Caco-2 (cell line): ENCODE data around the gene TRNT1. TPM values are rescaled to one million over a fixed set of nuclear protein-coding genes. Genes with fewer than 3 reads are reported as not detected.
A peak's percentile ranks its signal among the peaks of the same experiment; 100 is the strongest.

ENCODE experiments used
- BruUV-seq: library from RNA; stranded (reverse); fragments of 400-500 nt; replicated peaks from 2 replicates; lab custom pipeline; 2021; lab: Mats Ljungman, UMichigan
- CTCF ChIA-PET: fragments of 300-600 bp; sonication (Branson Sonifier 250); formaldehyde crosslinking; loops from one replicate; lab custom pipeline; 2022; ENCODE audit warnings: antibody characterized with exemption; lab: Charles Lee
- POLR2A ChIA-PET: fragments of 300-600 bp; sonication (Branson Sonifier 250); formaldehyde crosslinking; loops from one replicate; lab custom pipeline; 2022; ENCODE audit warnings: antibody characterized with exemption; lab: Charles Lee
- DNase-seq, 2 experiments: peaks; one replicate each; pipeline versions ENCODE4 v3.0.0 to v3.0.0-alpha.2; 2020 to 2022
- H3K27me3 ChIP-seq: replicated peaks from 2 replicates; pipeline ENCODE4 v1.6.0; 2011; ENCODE audit warnings: low read length; ENCODE audit not compliant: control insufficient read depth, insufficient read depth
- H3K36me3 ChIP-seq: 2 replicates; pipeline ENCODE4 v1.5.1; 2011; ENCODE audit warnings: low read length; ENCODE audit not compliant: control insufficient read depth, insufficient read depth
- H3K4me1 ChIP-seq: fragments of 250-450 bp; sonication (Bioruptor Pico); 2 replicates; pipeline ENCODE4 v1.5.1; 2020; ENCODE audit warnings: mild to moderate bottlenecking
- H3K4me3 ChIP-seq: 2 replicates; pipeline ENCODE4 v1.5.1; 2011; ENCODE audit warnings: low read depth, mild to moderate bottlenecking, control low read depth, low read length
- H3K9me3 ChIP-seq: fragments of 250-450 bp; sonication (Bioruptor Pico); 2 replicates; pipeline ENCODE4 v1.5.1; 2020; ENCODE audit warnings: mild to moderate bottlenecking, moderate library complexity
- H3K27ac Mint-ChIP-seq: one replicate; pipeline ENCODE4 v1.8.0; 2022; ENCODE audit warnings: mixed read lengths; ENCODE audit not compliant: unreplicated experiment
- H3K27me3 Mint-ChIP-seq: one replicate; pipeline ENCODE4 v1.8.0; 2022; ENCODE audit warnings: mixed read lengths; ENCODE audit not compliant: insufficient read depth, unreplicated experiment
- H3K36me3 Mint-ChIP-seq: one replicate; pipeline ENCODE4 v1.8.0; 2022; ENCODE audit warnings: mild to moderate bottlenecking, mixed read lengths; ENCODE audit not compliant: insufficient read depth, unreplicated experiment
- H3K4me1 Mint-ChIP-seq: one replicate; pipeline ENCODE4 v1.8.0; 2022; ENCODE audit warnings: low read depth, mixed read lengths; ENCODE audit not compliant: unreplicated experiment
- H3K4me3 Mint-ChIP-seq: one replicate; pipeline ENCODE4 v1.8.0; 2022; ENCODE audit warnings: mild to moderate bottlenecking, moderate library complexity, mixed read lengths; ENCODE audit not compliant: unreplicated experiment
- H3K9me3 Mint-ChIP-seq: one replicate; pipeline ENCODE4 v1.8.0; 2022; ENCODE audit warnings: mixed read lengths; ENCODE audit not compliant: unreplicated experiment
- intact Hi-C: fragments of 100-400 bp; cut with micrococcal nuclease; formaldehyde crosslinking; loops from one replicate; pipeline ENCODE4 v1.10.0; 2022; ENCODE audit not compliant: unreplicated experiment
- total RNA-seq: library from RNA; stranded (reverse); gene quantifications from 2 replicates; pipeline ENCODE4 v1.2.3, GENCODE V29; 2022
- TF ChIP-seq, protein P1 (sequence below), 2 experiments: fragments of 200-600 bp in 1 of 2; IDR thresholded peaks; 1 replicate in 1 of 2; 2 replicates in 1 of 2; pipeline versions ENCODE4 v1.5.1 to v1.8.0; 2011 to 2022; ENCODE audit warnings: antibody characterized with exemption in 1 of 2, control low read depth in 1 of 2, inconsistent platforms in 1 of 2, low read depth in 1 of 2, low read length in 1 of 2, mild to moderate bottlenecking in 1 of 2, moderate library complexity in 1 of 2; ENCODE audit not compliant: insufficient read depth in 1 of 2, severe bottlenecking in 1 of 2, unreplicated experiment in 1 of 2

TRNT1 gene
- total RNA-seq, 1 experiment from 2014 or later = 43.6 TPM

DNA sequence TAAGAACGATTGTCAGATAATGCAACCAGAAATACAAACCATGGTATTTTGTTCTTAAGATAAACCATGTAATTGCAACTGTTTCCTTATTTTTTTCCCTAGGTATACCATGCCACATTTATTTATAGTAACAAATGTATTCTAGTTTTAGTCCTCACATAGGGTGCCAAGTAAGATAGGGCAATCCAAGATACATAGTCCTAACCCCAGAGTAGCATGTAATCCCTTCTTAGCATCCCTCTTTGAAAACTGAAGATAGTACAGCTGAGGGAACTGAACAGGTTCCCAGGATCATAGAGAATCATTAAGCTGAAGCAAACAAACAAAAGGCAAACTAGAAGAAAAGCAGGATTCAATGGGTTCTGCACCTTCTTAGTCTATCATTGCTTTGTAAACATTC is 24.8 kb downstream of the TRNT1 start:
- POLR2A ChIA-PET = no interaction called here

GRCh38 chr3:3154879-3155610 is 28.3 kb downstream of the TRNT1 start:
- TF ChIP-seq, protein P1, sequence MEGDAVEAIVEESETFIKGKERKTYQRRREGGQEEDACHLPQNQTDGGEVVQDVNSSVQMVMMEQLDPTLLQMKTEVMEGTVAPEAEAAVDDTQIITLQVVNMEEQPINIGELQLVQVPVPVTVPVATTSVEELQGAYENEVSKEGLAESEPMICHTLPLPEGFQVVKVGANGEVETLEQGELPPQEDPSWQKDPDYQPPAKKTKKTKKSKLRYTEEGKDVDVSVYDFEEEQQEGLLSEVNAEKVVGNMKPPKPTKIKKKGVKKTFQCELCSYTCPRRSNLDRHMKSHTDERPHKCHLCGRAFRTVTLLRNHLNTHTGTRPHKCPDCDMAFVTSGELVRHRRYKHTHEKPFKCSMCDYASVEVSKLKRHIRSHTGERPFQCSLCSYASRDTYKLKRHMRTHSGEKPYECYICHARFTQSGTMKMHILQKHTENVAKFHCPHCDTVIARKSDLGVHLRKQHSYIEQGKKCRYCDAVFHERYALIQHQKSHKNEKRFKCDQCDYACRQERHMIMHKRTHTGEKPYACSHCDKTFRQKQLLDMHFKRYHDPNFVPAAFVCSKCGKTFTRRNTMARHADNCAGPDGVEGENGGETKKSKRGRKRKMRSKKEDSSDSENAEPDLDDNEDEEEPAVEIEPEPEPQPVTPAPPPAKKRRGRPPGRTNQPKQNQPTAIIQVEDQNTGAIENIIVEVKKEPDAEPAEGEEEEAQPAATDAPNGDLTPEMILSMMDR (IDR thresholded peaks at IDR 0.05; ENCODE audit: insufficient read depth in 1 of 2, low read depth in 1 of 2, low read length in 1 of 2, severe bottlenecking in 1 of 2, unreplicated experiment in 1 of 2) = no peak
- Mint-ChIP-seq H3K36me3 (peaks cover 65% of the 10 kb centered on the region), H3K4me3 (no peak overlapping the region), H3K4me1 (no peaks in the 10 kb centered on the region), H3K27ac (peak overlapping the region; percentile 25), H3K27me3 (no peaks in the 10 kb centered on the region), H3K9me3 (no peaks in the 10 kb centered on the region)
- no peaks in the 10 kb centered on the region for H3K9me3 ChIP-seq
- ChIA-PET POLR2A (no interaction called here), CTCF (no interaction called here)
- H3K4me1 ChIP-seq = no peaks in the 10 kb centered on the region
- no peak for DNase-seq
- H3K4me3 ChIP-seq = no peak overlapping the region
- H3K36me3 ChIP-seq = no peaks in the 10 kb centered on the region; the same call in 1 of the 2 replicates
- no TSS peak for BruUV-seq
- H3K27me3 ChIP-seq = no peaks in the 10 kb centered on the region
- intact Hi-C loops = no loop called here

More for the DNA sequence above, 24.8 kb downstream of the TRNT1 start:
- Mint-ChIP-seq H3K27ac (no peak overlapping the region), H3K4me3 (no peak overlapping the region), H3K4me1 (no peaks in the 10 kb centered on the region), H3K36me3 (peaks cover 77% of the 10 kb centered on the region), H3K27me3 (no peaks in the 10 kb centered on the region), H3K9me3 (no peaks in the 10 kb centered on the region)
- H3K36me3 ChIP-seq = no peaks in the 10 kb centered on the region
- H3K27me3 ChIP-seq = no peaks in the 10 kb centered on the region
- BruUV-seq = no TSS peak
- H3K9me3 ChIP-seq = no peaks in the 10 kb centered on the region
- TF ChIP-seq, protein P1 (IDR thresholded peaks at IDR 0.05; ENCODE audit: insufficient read depth in 1 of 2, low read depth in 1 of 2, low read length in 1 of 2, severe bottlenecking in 1 of 2, unreplicated experiment in 1 of 2) = no peak
- H3K4me3 ChIP-seq = no peak overlapping the region
- H3K4me1 ChIP-seq = no peaks in the 10 kb centered on the region
- intact Hi-C loops = no loop called here
- DNase-seq = no peak
- CTCF ChIA-PET = no interaction called here

DNA sequence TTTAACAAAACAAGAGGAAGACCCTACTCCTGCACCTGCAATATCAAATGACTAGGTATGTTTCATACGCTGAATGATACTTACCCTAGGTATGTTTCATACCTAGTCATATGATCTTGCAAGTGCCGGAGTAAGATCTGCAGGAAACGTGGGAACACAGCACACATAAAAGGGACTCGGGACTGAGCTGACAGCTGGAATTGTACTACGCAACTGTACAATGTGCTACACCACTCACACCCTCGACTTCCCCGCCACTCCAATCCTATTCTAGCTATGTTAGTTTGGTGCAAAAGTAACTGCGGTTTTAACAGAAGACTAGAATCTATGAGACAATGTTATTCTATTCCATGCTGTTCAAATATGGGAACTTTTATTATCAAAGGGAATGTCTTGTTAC is 30.7 kb downstream of the TRNT1 start:
- TF ChIP-seq, protein P1 (IDR thresholded peaks at IDR 0.05; ENCODE audit: insufficient read depth in 1 of 2, low read depth in 1 of 2, low read length in 1 of 2, severe bottlenecking in 1 of 2, unreplicated experiment in 1 of 2) = no peak
- intact Hi-C loops = no loop called here
- ChIA-PET POLR2A (no interaction called here), CTCF (no interaction called here)
- Histone ChIP-seq H3K27me3 (no peaks in the 10 kb centered on the region), H3K4me1 (no peaks in the 10 kb centered on the region), H3K4me3 (no peak overlapping the region), H3K36me3 (no peaks in the 10 kb centered on the region; the same call in 1 of the 2 replicates), H3K9me3 (no peaks in the 10 kb centered on the region)
- Mint-ChIP-seq H3K4me3 (no peak overlapping the region), H3K27me3 (no peaks in the 10 kb centered on the region), H3K9me3 (no peaks in the 10 kb centered on the region), H3K27ac (no peak overlapping the region), H3K36me3 (peaks cover 44% of the 10 kb centered on the region), H3K4me1 (no peaks in the 10 kb centered on the region)
- no peak for DNase-seq
- BruUV-seq = no TSS peak
